Stimulated activated CD8-positive, alpha-beta memory T cell treated with anti-CD3 and anti-CD28 coated beads, Interleukin-7, amount 100 ng/mL, for 24 hours (primary cell): ENCODE results near the gene DYRK2.
"Not testable (repeated sequence)": the region's sequence is repeated elsewhere in the genome, so short reads cannot be mapped to it uniquely, and the experiment has no call there.

Experiments used
- DNase-seq: peaks from one replicate; pipeline ENCODE4 v3.0.0-alpha.2; 2020; ENCODE audit warnings: low read depth

Gene DYRK2

DNA sequence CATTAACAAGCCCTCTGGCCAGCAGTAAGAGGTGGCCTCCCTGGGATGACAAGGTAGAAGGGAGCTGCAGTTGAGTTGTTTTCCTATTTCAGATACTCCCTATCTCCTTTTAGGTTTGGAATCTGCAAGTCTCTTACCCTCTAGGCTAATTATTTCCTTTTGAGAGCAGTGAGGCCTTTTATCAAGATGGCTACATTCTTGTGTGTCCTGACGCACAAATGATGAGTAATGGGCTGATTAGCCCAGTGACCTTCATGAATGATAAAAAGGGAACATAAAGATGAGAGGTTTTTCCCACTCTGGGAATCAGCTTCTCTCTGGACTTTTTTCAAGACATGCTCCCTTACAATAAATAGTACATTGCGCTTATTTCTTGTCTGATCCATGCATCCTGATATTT, 22.9 kb downstream of the DYRK2 start:
- no peak for DNase-seq

DNA sequence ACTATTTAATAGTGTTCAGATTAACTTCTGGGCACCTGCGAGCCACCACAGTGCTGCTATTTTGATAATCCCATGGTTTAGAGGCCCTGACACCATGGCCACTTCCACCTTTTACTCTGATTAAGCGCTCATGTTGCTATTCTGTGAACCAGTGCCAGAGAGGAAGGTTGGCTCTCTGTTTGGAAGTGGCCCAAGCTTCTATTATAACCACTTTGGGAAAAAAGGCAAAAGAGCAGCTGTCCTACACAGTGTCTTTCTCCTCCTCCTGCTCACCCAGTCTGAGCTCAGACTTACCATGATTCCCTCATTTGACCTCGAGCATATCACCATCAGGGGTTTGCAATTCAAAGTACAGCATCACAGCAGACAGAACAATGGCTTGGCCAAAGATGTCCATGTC, 23.3 kb downstream of the DYRK2 start:
- DNase-seq: no peak

DNA sequence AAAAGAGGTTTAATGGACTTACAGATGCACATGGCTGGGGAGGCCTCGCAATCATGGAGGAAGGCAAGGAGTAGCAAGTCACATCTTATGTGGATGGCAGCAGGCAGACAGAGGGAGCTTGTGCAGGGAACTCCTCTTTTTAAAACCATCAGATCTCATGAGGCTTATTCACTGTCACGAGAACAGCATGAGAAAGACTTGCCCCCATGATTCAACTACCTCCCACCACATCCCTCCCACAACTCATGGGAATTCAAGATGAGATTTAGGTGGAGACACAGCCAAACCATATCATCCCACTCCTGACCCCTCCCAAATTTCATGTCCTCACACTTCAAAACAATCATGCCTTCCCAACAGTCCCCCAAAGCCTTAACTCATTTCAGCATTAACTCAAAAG, 24.0 kb downstream of the DYRK2 start:
- DNase-seq: not testable (repeated sequence)

DNA sequence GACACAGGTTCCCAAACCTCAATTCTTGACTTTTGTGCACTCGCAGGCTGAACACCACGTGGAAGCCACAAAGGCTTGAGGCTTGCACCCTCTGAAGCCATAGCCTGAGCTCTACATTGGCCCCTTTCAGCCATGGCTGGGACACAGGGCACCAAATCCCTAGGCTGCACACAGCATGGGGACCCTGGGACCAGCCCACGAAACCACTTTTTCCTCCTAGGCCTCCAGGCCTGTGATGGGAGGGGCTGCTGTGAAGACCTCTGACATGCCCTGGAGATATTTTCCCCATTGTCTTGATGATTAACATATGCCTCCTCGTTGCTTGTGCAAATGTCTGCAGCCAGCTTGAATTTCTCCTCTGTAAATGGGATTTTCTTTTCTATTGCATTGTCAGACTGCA, 25.0 kb downstream of the DYRK2 start:
- DNase-seq: not testable (repeated sequence)

DNA sequence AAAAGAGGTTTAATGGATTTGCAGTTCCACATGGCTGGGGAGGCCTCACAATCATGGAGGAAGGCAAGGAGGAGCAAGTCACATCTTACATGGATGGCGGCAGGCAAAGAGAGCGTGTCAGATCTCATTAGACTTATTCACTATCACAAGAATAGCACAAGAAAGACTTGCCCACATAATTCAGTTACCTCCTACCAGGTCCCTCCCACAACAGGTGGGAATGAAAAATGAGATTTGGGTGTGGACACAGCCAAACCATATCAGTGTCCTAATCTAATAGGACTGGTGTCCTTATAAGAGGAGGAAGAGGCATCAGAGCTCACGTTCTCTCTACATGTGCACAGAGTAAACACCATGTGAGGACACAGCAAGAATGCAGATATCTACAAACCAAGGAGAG, 25.9 kb downstream of the DYRK2 start:
- DNase-seq: no peak

DNA sequence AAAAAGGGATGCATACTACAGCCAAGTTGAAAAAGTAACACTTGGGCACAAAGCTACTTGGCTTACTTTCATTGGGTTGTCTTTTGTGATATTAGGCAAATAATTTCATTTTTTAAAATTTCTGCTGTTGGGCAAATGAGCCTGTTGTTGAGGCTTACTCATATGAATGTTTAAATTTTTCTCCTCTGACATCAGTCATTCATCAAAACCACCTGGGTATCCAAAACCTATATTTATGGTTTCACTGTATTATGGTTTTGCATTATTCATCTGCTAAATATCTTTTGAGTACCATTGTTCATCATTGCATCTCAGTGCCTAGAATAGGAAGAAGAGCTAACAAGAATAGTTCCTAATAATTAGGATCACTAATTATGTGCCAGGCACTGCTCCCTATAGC, 28.1 kb downstream of the DYRK2 start:
- DNase-seq: no peak

DNA sequence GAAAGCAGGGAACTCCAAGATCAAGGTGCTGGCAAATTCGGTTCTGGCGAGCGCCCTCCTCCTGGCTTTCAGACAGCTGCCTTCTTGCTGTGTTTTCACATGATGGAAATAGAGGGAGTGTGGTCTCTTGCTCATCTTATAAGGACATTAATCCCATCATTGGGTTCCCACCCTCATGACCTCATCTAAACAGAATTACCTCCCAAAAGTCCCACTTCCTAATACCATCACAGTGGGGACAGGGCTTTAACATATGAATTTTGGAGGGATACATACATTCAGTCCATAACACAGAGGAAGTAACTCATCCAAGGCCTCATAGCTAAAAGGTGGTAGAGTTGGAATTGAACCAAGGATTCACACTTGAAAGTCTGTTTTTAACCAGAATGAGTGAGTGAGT, 28.6 kb downstream of the DYRK2 start:
- no peak for DNase-seq

DNA sequence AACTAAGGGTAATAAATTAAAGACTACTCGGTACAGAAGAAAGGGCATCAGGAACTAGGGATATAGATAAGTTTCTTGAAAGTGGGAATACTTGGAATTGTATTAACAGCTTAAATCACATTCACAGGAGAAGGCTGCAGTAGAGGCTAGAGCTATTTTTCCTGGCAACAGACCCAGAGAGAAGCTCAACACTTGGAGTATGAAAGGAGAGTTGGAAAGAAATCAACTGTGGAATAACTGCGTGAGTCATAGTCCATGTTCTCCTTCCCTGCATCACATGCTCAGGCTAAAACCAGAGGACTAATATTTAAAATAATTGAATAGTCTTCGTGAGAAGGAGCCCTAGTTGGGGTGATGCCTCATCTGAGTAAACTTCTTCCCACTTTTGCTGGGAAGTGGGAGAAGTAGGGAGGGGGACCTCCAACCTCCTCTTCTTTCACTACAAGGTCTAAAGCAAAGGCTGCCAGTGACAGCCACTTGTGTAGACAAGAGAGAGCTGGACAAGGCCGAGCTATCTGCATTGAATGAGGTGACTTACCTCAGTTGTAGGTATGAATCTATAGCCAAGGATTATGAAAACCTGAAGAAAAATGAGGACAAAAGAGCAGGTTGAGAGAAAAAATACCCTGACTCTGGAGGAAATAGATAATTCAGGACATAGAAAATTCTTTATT, 32.7 kb downstream of the DYRK2 start:
- no peak for DNase-seq

DNA sequence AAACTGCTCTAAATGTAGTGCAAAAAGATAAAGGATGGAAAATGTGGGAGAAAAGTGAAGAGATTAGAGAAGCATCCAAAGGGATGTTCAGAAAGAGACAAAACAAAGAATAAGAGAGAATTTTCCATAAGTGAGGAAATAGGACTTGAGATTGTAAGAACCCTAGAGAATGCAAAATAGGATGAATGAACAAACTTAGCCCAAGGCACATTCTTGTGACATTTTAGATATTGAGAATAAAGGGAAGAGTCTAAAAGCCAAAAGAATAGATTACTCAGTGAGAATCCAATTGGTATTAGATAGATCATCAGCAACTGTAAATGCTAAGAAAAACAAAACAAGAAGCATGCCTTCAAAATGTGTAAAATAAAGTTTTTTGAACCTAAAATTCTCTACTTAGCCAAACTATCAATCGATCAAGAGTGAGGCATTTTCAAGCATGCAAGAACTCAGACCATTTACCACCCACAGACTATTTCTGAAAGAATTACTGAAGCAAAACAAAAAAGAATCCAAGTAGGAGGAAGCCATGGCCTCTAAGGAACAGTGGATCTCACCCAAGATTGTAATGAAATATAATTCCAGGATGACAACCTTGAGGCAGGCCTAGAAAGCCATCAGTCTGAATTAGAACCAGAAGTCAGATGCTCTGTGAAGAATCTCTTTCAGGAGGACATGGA, 33.5 kb downstream of the DYRK2 start:
- no peak for DNase-seq

DNA sequence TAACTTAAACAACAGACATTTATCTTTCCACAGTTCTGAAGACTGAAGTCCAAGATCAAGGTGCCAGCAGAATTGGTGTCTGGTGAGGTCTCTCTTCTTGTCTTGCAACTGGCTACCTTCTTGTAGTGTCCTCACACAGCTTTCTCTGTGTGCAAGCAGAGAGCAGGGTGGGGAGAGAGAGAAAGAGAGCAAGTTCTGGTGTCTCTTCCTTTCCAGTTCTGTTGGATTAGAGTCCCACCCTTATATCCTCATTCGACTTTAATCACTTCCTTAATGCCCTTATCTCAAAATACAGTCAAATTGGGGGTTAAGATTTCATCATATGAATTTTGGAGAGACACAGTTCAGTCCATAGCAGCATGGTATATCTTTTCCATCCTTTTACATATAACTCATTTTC, 40.8 kb downstream of the DYRK2 start:
- DNase-seq: no peak

DNA sequence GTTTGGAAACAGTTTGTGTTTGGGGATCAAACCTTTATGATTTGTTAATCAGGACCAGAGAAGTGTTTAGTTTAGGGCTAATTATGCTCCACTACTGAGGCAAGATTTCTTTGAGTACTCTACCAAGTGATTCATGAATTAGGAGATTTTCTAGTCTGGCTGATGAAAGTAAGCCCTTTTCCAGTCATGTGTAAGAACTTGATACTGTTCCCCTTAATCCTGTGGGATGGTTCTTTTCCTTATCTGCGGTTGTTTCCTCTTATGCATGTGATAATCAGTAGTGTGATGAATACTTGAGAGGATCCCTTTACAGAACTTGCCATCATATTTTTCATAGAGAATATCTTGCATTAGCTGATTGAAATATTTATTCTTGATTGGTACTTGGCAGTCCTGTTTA, 42.1 kb downstream of the DYRK2 start:
- no peak for DNase-seq

DNA sequence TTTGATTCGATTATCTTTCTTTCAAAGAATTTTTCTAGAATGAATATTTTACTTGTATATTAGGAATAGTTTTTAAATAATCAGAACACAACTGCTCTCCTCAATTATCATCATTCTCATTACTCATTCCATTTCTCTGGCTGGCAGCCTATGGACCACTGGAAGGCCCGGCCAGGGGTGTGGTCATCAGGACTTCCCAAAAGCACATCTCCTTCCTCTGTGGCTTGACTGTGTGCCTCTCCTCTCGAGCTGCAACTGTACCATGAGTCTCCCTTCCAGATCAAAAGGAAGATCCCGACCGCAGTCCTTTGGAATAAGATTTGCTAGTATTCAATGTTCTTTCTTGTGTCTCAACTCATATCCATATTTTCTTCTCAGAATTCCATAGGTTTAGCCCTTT, 42.7 kb downstream of the DYRK2 start:
- no peak for DNase-seq

DNA sequence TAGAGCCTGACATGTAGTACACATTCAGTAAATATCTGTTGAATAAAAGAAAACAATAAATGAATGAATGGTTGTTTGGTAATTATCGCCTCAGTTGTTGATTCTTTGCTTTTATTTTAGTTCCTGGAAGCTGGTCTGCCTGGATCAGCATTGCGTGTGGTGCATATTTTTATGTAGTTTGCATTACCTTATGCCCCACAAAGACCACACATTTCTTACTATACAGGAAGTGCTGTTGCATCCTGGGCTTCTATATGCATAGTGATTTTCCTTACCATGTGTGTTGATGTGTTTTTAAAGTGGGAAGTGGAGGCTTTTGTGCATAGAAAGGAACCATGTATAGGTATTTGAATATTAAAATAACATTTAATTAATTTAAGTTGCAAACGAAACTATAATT, 43.6 kb downstream of the DYRK2 start:
- DNase-seq: no peak

DNA sequence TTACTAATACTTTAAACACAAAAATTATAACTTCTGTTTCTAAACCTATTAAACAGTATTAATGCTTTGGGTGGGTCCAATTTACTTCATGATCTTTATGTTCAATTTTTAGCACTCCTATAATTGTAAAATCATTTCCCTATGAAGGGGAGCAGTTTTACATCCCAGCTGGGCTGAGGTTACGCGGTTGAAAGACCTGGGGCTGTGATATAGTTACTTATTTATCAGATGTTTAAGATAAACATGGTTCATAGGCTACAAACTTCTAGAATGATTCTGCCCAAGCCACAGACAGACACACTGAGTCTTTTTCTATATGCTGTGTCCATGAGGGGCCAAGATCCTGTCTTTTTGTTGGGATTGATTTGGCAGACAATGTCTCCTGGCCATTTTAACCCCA, 44.4 kb downstream of the DYRK2 start:
- DNase-seq: no peak

DNA sequence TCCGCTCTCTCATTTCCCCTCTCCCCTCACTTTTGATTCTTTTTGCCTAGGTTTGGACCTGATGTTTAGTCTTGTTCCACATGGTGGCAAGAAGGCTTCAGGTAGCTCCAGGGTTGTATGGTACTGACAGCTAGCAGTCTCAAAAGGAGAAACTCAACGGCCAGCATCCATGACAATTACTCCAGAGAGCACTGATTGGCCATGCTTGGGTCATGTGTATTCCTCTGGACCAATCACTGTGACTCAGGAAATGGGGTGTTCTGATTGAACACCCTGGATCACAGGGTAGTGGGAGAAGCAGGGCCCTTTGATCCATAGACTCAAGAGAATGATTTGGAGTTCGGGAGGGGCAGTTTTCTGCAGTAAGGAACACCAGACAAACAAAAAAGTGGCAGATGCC, 45.3 kb downstream of the DYRK2 start:
- DNase-seq: no peak

DNA sequence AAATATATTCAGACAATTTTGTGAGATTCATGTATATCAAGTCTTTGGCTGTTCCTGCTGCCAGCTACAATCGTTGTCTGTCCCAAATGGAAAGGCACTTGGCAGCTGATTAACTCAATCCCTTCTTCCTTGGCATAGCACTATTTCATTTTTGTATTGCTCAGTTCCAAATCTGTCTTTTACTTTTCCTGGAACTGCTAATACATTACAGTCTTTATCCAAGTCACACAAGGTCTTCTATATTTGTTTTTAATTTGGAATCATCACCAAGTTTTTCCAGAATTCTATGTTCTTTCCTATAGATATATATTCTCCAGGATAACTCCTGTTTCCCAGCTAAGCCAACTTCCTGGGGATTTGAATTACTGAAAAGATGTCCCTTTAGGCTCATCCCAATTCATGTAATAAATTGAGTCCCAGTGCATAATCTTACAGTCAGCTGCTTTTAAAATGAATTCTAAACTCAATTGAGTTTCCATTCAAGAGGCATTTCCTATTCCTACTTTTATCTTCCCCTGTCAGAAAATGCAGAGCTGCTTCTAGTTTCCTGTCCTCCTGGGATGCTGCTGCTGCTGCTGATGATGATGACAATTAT, 45.9 kb downstream of the DYRK2 start:
- DNase-seq: no peak

DNA sequence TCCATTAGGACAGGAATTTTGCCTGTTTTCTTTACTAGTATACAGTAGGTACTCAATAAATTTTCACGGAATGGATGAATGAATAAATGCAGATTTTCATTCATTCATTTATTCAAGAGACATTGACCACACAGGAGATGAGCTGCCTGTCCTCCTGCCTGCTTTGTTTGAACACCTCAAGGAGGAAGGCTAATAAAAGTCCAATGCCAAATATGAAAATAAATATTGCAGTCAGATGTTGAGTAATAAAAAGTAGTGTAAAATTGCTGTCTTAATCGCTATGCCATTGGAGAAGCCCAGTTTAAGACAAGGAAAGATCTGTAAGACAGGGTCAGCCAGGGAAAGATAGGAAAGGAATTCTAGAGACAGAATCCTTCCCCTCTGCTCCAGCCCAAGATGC, 47.4 kb downstream of the DYRK2 start:
- DNase-seq: no peak

DNA sequence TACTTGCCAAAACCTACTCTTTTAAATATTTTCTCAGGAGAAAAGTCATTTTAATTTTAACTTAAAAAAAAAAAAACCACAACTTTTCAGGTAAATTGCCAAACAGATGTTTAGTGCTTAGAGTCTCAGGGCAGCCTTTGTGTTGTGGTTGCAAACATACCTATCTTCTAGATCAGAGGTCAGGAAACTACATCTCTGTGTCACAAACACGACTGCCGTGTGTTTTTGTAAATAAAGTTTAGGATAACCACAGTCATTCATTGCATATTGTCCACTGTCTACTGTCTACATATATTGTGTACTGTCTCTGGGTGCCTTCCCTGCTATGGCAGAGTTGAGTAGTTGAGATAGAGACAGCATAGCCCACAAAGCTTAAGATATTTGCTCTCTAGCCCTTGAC, 48.9 kb downstream of the DYRK2 start:
- no peak for DNase-seq

DNA sequence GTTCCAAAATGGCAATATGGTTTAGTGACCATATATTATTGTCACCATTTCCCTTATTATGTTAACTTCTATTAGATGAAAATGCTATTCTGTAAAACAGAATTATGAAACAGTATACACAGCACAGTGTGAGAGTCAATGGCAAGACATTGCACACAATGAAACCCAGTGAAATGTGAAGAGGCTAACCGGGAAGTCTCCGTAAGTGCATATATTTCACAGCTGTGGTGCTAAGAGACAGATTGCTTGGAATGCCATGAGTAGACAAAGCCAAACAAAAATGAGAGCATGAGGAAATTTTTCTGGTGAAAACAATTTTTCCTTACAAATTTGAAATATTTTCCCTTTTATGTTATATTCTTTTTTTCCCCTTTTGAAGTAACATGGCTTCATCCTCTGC, 49.4 kb downstream of the DYRK2 start:
- no peak for DNase-seq

DNA sequence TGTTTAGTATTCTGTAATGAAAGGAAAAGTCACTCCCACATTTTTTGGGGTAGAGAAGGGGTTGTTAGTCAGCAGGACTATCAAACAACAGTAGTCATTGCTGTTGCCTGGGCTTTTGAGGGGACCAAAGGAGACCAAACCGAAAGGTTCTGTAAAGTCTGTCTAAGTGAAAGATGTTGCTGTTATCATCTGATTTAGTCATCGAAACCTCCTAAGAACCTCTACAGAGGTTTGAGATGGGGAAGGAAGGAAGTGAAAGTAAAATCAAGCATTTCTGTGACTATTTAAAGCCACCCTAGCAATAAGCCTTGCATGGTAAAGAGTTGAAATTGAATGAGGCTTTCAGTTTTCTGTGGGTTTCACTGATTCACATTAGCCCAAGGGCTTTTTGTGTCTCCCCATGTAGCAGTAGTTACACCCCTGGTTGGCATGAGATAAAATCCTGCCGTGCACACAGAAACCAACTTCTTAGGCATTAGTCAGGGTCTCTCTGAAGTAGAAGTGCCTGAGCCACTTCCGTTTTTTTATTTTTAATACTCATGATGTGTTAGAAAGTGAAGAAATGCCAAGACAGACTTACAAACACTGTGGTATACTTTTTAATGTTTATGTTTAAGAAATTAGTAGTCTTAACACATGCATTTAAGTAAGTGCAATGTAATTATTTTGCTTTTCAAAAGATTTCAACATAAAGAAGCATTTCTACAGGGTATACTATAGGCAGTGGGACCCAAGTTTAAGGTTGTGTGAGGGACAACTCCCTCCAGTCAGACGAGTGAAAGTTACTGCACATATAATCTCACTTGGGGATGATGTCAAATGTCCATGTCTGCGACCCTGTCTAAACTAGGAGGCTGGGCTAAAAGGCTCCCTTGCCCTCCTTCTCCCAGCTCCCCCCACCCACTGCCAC, 50.4 kb downstream of the DYRK2 start:
- no peak for DNase-seq

DNA sequence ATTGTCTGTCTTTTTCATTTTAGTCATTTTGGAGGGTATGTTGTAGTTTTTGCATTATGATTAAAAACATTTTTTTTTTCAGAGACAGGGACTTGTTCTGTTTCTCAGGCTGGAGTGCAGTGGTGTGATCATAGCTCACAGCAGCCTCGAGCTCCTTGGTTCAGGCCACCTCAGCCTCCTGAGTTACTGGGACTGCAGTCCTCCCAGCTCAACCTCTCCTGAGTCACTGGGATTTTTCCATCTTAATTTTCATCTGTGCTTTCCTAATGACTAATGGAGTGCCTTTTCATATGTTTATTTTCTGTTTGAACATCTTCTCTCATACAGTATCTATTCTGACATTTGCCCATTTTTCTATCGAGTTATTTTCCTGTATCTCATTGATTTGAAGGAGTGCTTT, 52.6 kb downstream of the DYRK2 start:
- no peak for DNase-seq

DNA sequence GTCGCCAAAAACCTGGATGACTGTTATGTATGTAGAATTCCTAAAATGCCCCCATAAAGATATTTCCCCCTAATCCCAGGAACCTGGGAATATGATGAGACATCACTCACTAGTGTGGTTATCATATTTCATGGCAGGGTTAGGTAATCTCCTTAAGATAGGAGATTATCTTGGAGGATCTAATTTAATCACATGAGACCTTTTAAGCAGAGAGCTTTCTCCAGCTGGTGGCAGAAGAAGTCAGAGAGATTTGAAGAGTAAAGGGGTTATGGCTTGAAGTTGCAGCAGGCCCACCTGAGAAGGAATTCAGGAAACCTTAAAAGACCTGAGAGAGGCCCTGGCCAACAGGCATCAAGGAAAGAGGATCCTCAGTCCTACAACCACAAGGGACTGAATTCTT, 53.6 kb downstream of the DYRK2 start:
- no peak for DNase-seq

DNA sequence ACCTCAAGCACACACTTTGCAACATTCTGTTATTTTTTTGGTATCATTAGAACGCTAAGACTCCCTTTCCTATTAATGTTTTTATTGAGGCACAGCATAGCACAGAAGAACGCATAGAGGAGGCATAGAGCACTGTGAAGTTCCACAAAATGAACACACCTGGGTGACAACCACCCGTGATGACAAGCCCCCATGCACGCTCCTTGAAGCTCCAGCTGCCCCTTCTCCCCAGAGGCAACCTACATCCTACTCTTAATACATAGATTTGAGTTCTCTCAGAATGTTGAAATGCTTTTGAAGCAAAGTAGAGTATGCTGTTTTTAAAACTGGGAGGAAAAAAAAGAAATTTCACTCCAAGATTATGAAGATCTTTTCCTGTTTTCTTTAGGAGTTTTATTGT, 55.5 kb downstream of the DYRK2 start:
- no peak for DNase-seq
